ENCODE measurements around the gene LKAAEAR1. TPM values are rescaled to one million over a fixed set of nuclear protein-coding genes. Genes with fewer than 3 reads are reported as not detected.

The LKAAEAR1 gene
- total and polyA plus RNA-seq, 2 of the 4 experiments (the other 2 are of a cell fraction), result 0.21 TPM; not detected in 1

DNA sequence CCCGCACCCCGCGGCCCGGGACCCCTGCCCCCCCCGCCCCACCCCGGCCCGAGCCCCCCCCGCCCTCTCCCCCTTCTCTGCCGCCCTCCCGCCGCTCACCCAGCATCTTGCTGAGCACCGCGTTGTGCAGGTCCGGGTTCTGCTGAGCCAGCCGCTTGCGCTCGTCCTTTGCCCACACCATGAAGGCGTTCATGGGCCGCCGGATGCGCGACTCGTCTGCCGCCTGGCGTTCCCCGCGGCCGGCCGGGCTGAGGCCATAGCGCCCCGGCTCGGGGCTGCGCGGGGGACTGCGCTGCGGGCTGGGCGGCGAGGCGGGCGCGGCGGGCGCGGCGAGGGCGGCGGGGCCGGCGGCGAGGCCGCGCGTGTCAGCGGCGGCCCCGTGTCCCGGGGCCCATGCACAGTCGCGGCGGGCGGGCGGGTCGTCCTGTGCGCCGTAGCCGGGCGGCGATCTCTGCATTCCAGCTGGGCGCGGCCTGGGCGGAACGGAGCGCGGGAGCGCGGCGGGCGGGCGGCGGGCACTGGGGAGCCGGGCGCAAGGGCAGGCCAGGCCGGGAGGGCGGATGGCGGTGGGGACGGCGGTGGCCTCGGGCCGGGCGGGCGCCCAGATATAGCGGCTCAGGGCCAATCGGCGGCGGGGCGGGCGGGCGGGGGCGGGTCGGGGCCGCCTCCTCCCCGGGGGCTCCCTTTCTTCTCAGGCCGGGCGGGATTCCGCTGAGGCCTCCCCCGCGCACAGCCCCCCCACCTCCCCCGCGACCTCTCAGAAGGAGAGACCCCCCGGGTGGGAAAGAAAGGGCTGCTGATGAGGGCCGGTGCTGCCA is 34.9 kb downstream of the LKAAEAR1 start, which contains the start of gene SOX18:
Gene SOX18 (minus strand): TSS at position 580 of the 818 bp plus-strand sequence. CDS start 123 bp downstream, at position 457.
- no peak within 1 kb of the TSS for H2BK120ac ChIP-seq (ENCODE audit: low read depth, low read length)
- no peaks in the 10 kb centered on the region for H3K79me1 ChIP-seq (ENCODE audit: low read depth in 1 of 2, low read length in 2 of 2)
- ChIA-PET POLR2A (ENCODE audit: unreplicated experiment) (no interaction called here), CTCF (no interaction called here)
- H3K9ac ChIP-seq (ENCODE audit: low read depth, low read length), result no peak within 1 kb of the TSS
- H2BK20ac ChIP-seq (ENCODE audit: low read depth, low read length), result no peak within 1 kb of the TSS
- in situ Hi-C loops (cut with MboI; ENCODE audit: low sequenced_read_pairs), result no loop called here
- peaks cover 62% of the 10 kb centered on the region for H3K27me3 ChIP-seq (ENCODE audit: control insufficient read depth, insufficient read depth, low read length)
- BruUV-seq (replicated peaks), result no TSS peak
- no peaks in the 10 kb centered on the region; the same call in 1 of the 2 replicates for H4K20me1 ChIP-seq (ENCODE audit: insufficient read depth, low read length)
- no peak within 1 kb of the TSS; the same call in 1 of the 2 replicates for H3K4me2 ChIP-seq (ENCODE audit: low read depth, low read length)
- H3K4ac ChIP-seq (ENCODE audit: low read depth, low read length), result no peak within 1 kb of the TSS
- peak within 1 kb of the TSS; percentile 63 for H2AFZ ChIP-seq (replicated peaks; ENCODE audit: low read length, poor library complexity)
- H4K5ac ChIP-seq (ENCODE audit: low read depth, low read length), result no peak within 1 kb of the TSS
- no peak within 1 kb of the TSS for H2AK5ac ChIP-seq (ENCODE audit: low read depth, low read length)
- H3K23ac ChIP-seq (ENCODE audit: low read depth, low read length), result no peak within 1 kb of the TSS
- no peak within 1 kb of the TSS for H3K56ac ChIP-seq (ENCODE audit: extremely low read depth, insufficient read depth, low read length)
- no peak within 1 kb of the TSS for H4K91ac ChIP-seq (ENCODE audit: insufficient read depth, low read depth, low read length)
- H3K4me1 ChIP-seq (ENCODE audit: control insufficient read depth, insufficient read depth, low read length), result no peaks in the 10 kb centered on the region; the same call in 1 of the 2 replicates
- H2AK9ac ChIP-seq (replicated peaks; ENCODE audit: low read depth, low read length, poor library complexity), result peak within 1 kb of the TSS; percentile 55
- no peak within 1 kb of the TSS for H4K8ac ChIP-seq (ENCODE audit: low read depth in 2 of 2, low read length in 2 of 2)
- dilution Hi-C loops (cut with HindIII; ENCODE audit: low sequenced_read_pairs, unreplicated experiment), result no loop called here
- no peak for TF ChIP-seq BHLHE40 (IDR thresholded peaks at IDR 0.05; ENCODE audit: low read depth, low read length)
- TF ChIP-seq CHD1 (IDR thresholded peaks at IDR 0.05; ENCODE audit: low read depth, low read length), result no peak
- TF ChIP-seq, protein P1, sequence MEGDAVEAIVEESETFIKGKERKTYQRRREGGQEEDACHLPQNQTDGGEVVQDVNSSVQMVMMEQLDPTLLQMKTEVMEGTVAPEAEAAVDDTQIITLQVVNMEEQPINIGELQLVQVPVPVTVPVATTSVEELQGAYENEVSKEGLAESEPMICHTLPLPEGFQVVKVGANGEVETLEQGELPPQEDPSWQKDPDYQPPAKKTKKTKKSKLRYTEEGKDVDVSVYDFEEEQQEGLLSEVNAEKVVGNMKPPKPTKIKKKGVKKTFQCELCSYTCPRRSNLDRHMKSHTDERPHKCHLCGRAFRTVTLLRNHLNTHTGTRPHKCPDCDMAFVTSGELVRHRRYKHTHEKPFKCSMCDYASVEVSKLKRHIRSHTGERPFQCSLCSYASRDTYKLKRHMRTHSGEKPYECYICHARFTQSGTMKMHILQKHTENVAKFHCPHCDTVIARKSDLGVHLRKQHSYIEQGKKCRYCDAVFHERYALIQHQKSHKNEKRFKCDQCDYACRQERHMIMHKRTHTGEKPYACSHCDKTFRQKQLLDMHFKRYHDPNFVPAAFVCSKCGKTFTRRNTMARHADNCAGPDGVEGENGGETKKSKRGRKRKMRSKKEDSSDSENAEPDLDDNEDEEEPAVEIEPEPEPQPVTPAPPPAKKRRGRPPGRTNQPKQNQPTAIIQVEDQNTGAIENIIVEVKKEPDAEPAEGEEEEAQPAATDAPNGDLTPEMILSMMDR (conservative IDR thresholded peaks at IDR 0.05; ENCODE audit: low read depth, low read length), result 0 out of 2 replicates have a peak, but pooled peaks have one; percentile 7
- no peak for TF ChIP-seq FOS (IDR thresholded peaks at IDR 0.05; ENCODE audit: low read depth, low read length)
- H3K14ac ChIP-seq (replicated peaks; ENCODE audit: low read depth, low read length), result no peak within 1 kb of the TSS
- no peaks in the 10 kb centered on the region for H3K9me3 ChIP-seq (ENCODE audit: control insufficient read depth, insufficient read depth, low read length)
- DNase-seq (peak; percentile 21), ATAC-seq (ENCODE audit: low read depth) (peak; percentile 66)
- intact Hi-C loops (cut with micrococcal nuclease), result no loop called here
- H2BK15ac ChIP-seq (ENCODE audit: low read depth, low read length), result no peak within 1 kb of the TSS
- H3K36me3 ChIP-seq (ENCODE audit: control insufficient read depth, insufficient read depth, low read length), result no peaks in the 10 kb centered on the region
- H2BK5ac ChIP-seq (ENCODE audit: low read depth, low read length, poor library complexity, severe bottlenecking), result no peak within 1 kb of the TSS
- H3K4me3 ChIP-seq (ENCODE audit: insufficient read depth, low read depth, low read length), result peak within 1 kb of the TSS; percentile 30; the same call in 1 of the 2 replicates
- no peak within 1 kb of the TSS for H3K27ac ChIP-seq (ENCODE audit: insufficient read depth, low read length)
- 1% methylated on average over 33 of the region's 111 CpGs; no CpG with 5 or more reads in 1 of the 2 experiments for WGBS, 2 experiments (ENCODE audit: extremely low coverage in 2 of 2, insufficient read length in 1 of 2)
- H3K18ac ChIP-seq (ENCODE audit: low read depth, low read length), result no peak within 1 kb of the TSS
- no peaks in the 10 kb centered on the region for H3K9me1 ChIP-seq (ENCODE audit: insufficient read depth, low read length)
